Ecto neural progenitor cell (in vitro differentiated cells): ENCODE results near the gene DGCR6L.
A peak's percentile ranks its signal among the peaks of the same experiment; 100 is the strongest.
"Not testable (repeated sequence)": the region's sequence is repeated elsewhere in the genome, so short reads cannot be mapped to it uniquely, and the experiment has no call there.

Experiments
- DNase-seq: peaks from one replicate; pipeline ENCODE4 v3.0.0-alpha.2; 2018; ENCODE audit warnings: low spot score

Gene DGCR6L

DNA sequence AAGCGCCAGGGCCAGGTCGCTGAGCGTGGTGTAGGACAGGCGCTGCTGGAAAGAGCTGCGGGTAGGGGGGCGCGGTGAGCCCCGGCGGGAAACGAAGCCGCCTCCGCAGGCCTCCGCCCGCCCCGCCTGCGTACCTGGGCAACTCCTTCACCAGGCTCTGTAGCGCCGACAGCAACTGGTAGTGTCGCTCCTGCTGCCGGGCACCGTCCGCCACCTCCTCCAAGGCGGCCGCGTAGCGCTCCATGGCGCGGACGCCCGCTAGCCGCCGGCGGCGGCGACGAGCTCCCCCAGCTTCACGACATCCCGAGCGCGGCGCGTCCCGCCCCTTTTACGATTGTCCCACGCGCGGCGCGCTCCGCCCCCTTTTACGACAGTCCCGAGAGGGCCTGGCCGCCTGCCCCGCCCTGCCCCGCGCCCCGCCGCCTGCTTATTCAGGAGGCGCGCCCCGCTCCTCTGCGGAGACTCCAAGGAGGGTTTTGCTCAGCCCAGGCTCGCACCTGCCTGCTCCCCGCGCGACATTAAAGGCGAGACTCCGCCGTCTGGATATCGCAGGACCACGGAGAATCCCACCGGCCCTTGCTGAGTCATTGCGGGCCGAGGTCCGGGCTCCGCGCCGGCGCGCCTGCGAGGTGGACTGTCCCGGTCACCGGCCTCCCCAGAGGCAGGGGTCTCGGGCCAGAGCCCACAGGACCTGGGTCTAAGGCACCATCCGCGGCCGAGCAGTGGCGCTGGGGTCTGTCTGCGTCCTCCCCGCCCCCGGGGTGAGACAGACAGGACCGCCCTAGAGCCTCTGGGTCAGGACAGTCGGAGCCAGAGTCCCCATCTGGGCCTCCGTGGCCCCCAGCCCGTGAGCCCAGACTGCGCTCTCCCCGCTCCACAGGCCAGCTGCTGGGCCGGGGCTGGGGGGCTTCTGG is at the start of gene DGCR6L:
Gene DGCR6L (minus strand): TSS at position 316 of the 914 bp plus-strand sequence. CDS start 72 bp downstream, at position 244.
- DNase-seq: peak; percentile 98

DNA sequence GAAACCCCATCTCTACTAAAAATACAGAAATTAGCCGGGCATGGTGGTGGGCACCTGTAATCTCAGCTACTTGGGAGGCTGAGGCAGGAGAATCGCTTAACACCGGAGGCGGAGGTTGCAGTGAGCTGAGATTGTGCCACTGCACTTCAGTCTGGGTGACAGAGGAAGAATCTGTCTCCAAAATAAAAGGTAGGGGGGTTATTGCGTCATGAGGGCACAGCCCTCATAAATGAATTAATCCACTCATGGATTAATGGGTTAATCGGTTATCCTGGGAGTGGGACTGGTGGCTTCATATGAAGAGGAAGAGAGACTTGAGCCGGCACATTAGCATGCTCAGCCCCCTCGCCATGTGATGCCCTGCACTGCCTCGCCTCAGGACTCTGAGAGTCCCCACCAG is 49.0 kb upstream of the DGCR6L start:
- peak; percentile 10 for DNase-seq

GRCh38 chr22:20366841-20367240 is 47.0 kb upstream of the DGCR6L start:
- peak; percentile 11 for DNase-seq

GRCh38 chr22:20364335-20365260 is 44.7 kb upstream of the DGCR6L start:
- peak; percentile 26 for DNase-seq

DNA sequence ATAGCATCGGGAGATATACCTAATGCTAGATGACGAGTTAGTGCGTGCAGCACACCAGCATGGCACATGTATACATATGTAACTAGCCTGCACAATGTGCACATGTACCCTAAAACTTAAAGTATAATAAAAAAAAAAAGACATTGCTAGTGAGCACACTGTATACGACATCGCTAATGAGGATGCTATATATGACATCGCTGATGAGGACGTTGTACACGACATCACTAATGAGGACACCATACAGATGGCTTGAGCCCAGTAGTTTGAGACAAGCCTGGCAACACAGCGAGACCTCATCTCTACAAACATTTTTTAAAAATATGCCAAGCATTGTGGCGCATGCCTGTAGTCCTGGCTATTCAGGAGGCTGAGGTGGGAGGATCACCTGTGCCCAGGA is 42.5 kb upstream of the DGCR6L start:
- DNase-seq: not testable (repeated sequence)

DNA sequence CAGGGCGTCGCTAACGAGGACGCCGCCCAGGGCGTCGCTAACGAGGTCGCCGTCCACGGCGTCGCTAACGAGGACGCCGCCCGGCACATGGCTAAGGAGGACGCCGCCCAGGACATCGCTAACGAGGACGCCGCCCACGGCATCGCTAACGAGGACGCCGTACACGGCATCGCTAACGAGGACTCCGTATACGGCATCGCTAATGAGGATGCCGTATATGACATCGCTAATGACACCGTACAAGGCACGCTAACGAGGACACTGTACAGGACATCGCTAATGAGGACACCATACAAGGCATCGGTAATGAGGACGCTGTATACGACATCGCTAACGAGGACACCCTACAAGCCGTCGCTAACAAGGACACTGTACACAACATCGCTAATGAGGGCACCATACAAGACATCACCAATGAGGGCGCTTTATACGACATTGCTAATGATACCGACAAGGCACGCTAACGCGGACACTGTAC is 41.9 kb upstream of the DGCR6L start:
- DNase-seq: peak; percentile 4

DNA sequence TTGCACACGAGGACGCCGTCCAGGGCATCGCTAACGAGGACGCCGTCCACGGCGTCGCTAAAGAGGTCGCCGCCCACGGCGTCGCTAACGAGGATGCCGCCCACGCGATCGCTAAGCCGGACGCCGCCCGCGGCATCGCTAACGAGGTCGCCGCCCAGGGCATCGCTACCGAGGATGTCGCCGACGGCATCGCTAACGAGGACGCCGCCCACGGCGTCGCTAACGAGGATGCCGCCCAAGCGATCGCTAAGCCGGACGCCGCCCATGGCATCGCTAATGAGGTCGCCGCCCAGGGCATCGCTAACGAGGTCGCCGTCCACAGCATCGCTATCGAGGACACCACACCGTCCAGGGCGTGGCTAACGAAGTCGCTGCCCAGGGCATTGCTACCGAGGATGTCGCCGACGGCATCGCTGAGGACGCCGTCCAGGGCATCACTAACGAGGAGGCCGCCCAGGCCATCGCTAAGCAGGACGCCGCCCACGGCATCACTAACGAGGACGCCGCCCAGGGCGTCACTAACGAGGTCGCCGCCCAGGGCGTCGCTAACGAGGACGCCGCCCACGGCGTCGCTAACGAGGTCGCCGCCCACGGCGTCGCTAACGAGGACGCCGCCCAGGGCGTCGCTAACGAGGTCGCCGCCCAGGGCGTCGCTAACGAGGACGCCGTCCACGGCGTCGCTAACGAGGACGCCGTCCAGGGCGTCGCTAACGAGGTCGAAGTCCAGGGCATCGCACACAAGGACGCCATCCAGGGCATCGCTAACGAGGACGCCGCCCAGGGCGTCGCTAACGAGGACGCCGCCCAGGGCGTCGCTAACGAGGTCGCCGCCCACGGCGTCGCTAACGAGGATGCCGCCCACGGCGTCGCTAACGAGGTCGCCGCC is 41.2 kb upstream of the DGCR6L start:
- peak; percentile 16 for DNase-seq

GRCh38 chr22:20360261-20360660 is 40.4 kb upstream of the DGCR6L start:
- DNase-seq: peak; percentile 5

DNA sequence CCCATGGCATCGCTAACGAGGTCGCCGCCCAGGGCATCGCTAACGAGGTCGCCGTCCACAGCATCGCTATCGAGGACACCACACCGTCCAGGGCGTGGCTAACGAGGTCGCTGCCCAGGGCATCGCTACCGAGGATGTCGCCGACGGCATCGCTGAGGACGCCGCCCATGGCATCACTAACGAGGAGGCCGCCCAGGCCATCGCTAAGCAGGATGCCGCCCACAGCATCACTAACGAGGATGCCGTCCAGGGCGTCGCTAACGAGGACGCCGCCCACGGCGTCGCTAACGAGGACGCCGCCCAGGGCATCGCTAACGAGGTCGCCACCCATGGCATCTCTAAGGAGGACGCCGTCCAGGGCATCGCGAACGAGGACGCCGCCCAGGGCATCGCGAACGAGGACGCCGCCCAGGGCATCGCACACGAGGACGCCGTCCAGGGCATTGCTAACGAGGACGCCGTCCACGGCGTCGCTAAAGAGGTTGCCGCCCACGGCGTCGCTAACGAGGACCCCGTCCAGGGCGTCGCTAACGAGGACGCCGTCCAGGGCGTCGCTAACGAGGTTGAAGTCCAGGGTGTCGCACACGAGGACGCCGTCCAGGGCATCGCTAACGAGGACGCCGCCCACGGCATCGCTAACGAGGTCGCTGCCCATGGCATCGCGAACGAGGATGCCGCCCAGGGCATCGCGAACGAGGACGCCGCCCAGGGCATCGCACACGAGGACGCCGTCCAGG is 38.8 kb upstream of the DGCR6L start:
- DNase-seq: peak; percentile 2

GRCh38 chr22:20357967-20358366 is 38.1 kb upstream of the DGCR6L start:
- DNase-seq: not testable (repeated sequence)

- not testable (repeated sequence) for DNase-seq
These were observed 37.0 kb upstream of the DGCR6L start for GRCh38 chr22:20356906-20357305.

- DNase-seq: peak; percentile 13
These were observed 36.2 kb upstream of the DGCR6L start for GRCh38 chr22:20355939-20356636.

- peak; percentile 28 for DNase-seq
These were observed 34.5 kb upstream of the DGCR6L start for GRCh38 chr22:20354238-20354975.

DNA sequence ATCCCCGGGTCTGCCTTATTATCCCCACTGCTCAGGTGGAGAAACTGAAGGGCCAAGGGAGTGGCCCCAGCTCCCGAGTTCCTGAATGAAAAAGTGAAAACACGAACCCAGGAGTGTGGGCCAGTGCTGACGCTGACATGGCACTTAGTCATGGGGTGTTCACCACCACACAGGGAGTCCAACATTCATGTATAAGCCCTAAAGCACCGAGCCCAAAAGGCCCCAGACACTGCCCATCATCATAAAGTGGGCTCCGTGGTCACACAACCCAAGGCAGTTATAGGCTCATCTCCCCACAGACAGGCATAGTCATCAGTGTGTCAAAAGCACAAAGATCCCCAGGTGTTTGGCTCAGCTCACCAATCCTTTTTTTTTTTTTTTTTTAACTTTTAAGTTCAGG is 32.7 kb upstream of the DGCR6L start:
- peak; percentile 8 for DNase-seq

DNA sequence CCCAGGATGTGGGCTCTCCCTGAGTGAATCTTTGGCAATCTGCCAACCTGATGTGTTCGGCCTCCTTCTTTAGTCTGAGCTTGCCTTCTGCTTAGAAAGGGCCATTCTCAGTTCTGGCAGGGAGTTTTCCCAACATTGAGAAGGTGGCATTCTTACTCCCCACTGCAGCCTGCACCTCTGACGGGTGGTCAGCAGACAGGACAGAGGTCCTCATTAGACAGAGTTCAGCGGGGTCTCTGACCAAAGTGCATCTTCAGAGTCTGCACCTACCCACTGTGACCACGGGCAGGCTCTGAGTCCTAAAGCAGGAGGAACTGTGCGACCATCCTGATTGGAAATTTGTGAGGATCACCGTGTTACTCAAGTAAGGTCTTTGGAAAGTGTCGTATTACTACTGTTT is 26.7 kb upstream of the DGCR6L start:
- DNase-seq: not testable (repeated sequence)

DNA sequence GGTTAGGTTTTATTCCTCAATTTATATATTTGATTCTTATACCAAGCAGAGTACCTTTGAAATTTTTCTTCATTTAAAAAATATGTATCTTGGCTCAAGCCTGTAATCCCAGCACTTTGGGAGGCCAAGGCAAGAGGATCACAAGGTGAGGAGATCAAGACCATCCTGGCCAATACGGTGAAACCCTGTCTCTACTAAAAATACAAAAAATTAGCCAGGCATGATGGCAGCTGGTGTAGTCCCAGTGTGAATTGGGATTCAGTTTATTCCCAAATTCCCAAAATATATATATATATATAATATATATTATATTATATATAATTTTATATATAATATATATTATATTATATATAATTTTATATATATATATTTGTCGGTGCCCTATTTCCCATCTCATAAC is 18.4 kb upstream of the DGCR6L start:
- not testable (repeated sequence) for DNase-seq

GRCh38 chr22:20337807-20338206 is 17.9 kb upstream of the DGCR6L start:
- not testable (repeated sequence) for DNase-seq

GRCh38 chr22:20336561-20336960 is 16.7 kb upstream of the DGCR6L start:
- not testable (repeated sequence) for DNase-seq

GRCh38 chr22:20328569-20328930 is 8.7 kb upstream of the DGCR6L start:
- peak; percentile 18 for DNase-seq
